GM12864 (cell line): ENCODE results near the gene WFDC10A.
"Not testable (repeated sequence)": the region's sequence is repeated elsewhere in the genome, so short reads cannot be mapped to it uniquely, and the experiment has no call there.

Experiments
- DNase-seq: peaks from one replicate; pipeline ENCODE4 v3.0.0-alpha.2; 2011; ENCODE audit warnings: low read depth
- H3K4me3 ChIP-seq: 2 replicates; pipeline ENCODE4 v1.5.1; 2011; ENCODE audit warnings: mild to moderate bottlenecking, low read depth, low read length, control low read depth
- CTCF ChIP-seq: IDR thresholded peaks from 2 replicates; pipeline ENCODE4 v1.5.1; 2011; ENCODE audit warnings: low read depth, mild to moderate bottlenecking, moderate library complexity, low read length, control low read depth, inconsistent platforms; ENCODE audit errors: missing control alignments

WFDC10A gene

GRCh38 chr20:45629496-45630100, at the start of gene WFDC10A:
Gene WFDC10A (plus strand): TSS chr20:45629739. CDS start chr20:45629814, 75 bp downstream.
- no peak for DNase-seq
- H3K4me3 ChIP-seq, result no peak within 1 kb of the TSS
- peak; percentile 95 for TF ChIP-seq CTCF

GRCh38 chr20:45581702-45582101, 47.8 kb upstream of the WFDC10A start:
- no peak overlapping the region for H3K4me3 ChIP-seq
- TF ChIP-seq CTCF, result no peak
- no peak for DNase-seq

GRCh38 chr20:45583502-45583901, 46.0 kb upstream of the WFDC10A start:
- TF ChIP-seq CTCF, result no peak
- no peak overlapping the region for H3K4me3 ChIP-seq
- DNase-seq, result no peak

GRCh38 chr20:45584294-45584693, 45.2 kb upstream of the WFDC10A start:
- DNase-seq, result not testable (repeated sequence)

GRCh38 chr20:45585986-45586385, 43.6 kb upstream of the WFDC10A start:
- H3K4me3 ChIP-seq, result not testable (repeated sequence)

More at GRCh38 chr20:45584294-45584693, 45.2 kb upstream of the WFDC10A start:
- not testable (repeated sequence) for H3K4me3 ChIP-seq

GRCh38 chr20:45588800-45589199, 40.7 kb upstream of the WFDC10A start:
- no peak for DNase-seq

More at GRCh38 chr20:45585986-45586385, 43.6 kb upstream of the WFDC10A start:
- DNase-seq, result not testable (repeated sequence)

GRCh38 chr20:45589725-45590124, 39.8 kb upstream of the WFDC10A start:
- no peak for TF ChIP-seq CTCF
- H3K4me3 ChIP-seq, result no peak overlapping the region
- no peak for DNase-seq

More at GRCh38 chr20:45588800-45589199, 40.7 kb upstream of the WFDC10A start:
- H3K4me3 ChIP-seq, result no peak overlapping the region
- TF ChIP-seq CTCF, result no peak

- TF ChIP-seq CTCF, result peak; percentile 79
- DNase-seq, result peak; percentile 29
- H3K4me3 ChIP-seq, result no peak overlapping the region
Observed at GRCh38 chr20:45592574-45593189, 36.9 kb upstream of the WFDC10A start.
